Measurements from ENCODE around the gene SH3PXD2B. TPM values are rescaled to one million over a fixed set of nuclear protein-coding genes. Genes with fewer than 3 reads are reported as not detected.

Gene SH3PXD2B
- total RNA-seq, 1 experiment from 2014 or later: 13.1 TPM

DNA sequence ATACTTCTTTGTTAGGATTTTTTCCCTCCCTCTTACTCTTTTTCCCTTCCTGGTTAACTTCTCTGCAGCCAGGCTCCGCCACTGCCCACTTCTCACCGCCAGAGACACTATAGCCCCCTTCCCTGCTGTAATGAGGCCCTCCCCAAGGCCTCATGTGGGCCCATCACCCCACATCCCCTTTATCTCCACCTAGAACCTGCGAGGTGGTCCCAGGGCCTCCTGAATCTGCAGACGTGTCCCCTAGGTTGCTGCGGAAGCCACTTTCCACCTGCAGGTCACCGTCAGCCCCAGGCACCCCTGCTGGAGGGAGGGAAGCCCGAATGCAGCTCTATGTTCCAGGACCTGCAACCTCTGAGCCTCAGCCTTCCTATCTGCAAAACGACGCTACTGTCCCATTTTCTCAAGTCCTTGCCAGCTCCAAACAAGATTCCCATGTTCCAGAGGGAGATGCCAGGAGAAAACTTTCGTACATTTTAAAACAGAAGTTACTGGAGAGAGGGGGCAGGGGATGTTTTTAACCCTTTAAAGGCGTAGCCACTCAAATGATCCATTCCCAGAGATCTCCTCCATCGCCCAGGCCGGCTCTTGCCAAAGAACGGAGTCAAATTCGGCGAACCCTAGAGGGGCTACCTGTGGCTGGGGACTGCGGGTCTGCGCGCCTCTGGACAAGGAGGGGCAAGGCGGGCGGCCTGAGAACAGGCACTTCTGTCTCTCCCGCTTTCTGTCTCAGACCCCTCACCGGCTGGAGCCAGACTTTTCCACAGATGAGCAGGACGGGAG is 929 bp downstream of the SH3PXD2B start:
- DNase-seq (ENCODE audit: low spot score): peak; percentile 58

DNA sequence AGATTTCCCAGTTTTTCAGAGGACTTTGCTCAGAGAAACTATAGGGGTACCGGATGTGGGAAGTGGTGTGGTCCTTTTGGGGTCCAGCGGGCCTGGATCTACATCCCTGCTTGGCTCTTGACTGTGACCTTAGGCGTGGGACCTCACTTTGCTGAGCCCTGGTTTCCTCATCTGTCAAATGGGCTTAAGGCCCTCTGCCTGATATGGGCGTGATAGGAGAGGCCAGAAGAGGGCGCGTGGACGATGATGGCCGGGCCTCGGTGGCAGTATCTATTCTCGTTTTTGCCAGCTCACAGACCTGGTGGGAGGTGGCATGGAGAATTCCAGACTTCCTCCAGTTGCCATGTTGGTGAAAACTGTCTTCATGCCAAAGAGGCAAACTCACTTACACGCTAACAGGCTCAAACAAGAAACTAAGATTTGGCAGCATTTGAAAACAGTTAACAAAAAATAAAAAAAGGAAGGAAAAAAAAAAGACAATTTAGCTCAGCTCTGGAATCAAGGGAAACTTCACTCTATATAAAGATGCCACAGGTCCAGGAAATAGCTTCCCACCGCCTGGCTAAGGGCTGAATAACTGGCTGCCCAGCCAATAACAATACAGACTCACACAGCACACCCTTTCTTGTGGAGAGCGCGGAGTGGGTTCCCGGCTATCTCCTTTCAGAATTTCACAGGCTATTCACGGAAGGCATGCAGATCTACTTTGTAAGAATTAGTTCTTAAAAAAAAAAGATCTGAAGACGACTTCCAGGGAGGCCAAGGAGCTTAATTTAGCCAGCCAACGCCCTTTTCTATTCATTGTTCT is 1.7 kb downstream of the SH3PXD2B start:
- DNase-seq (ENCODE audit: low spot score): peak; percentile 60

DNA sequence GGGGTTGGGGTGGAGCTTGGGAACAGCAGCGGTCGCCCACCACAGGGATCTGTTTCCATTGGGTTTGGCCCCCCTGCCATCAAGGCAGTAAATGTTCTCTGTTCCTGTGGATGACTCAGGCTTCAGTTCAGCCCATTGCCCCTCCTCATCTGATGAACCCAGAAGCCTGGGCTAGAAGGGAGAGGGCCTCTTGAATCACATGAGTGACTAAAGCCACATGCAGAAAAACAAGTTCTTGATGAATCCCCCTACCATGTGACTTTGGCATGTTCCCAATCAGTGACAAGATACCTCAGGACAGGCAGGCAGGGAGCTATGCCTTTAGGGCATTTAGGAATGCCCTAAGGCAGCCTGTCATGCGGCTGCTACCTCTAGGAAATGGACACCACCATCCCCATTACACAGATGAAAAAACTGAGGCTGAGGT is 2.5 kb downstream of the SH3PXD2B start:
- DNase-seq (ENCODE audit: low spot score): peak; percentile 68

DNA sequence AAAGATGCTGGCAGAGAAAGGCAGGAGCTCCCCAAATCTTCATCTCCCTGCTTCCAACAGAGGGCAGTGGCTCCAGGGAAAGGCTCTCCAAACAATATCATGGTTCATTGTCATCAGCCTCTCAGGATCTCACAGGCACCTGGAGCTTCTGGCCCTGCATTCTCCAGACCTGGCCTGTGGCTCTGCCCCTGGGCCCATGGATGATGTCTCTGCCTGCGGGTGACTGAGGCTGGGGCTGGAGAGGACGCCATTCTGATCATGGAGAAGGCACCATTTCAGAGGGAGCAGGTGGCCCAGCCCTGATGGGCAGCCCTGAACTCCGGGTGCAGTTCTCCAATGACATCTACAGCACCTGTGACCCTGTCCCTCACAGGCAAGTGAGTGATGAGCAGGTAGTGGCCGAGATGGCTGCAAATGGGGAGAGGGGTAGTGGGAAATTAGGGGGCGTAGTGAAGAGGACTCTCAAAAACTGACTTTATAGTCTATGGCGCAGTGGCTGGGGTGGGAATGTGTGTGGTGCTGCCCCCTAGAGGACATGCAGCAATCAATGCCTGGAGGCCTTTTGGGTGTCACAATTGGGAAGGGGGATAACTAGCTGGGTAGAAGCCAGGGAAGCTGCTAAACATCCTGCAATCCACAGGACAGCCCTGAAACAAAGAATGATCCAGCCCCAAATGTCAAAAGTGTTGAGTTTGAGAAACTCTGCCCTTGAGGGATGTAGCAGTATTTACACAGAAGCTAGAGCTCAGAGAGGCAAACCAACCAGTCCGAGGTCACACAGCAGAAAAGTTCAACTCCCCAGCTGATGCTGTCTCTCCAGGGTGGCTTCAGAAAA is 3.2 kb downstream of the SH3PXD2B start:
- peak; percentile 53 for DNase-seq (ENCODE audit: low spot score)

DNA sequence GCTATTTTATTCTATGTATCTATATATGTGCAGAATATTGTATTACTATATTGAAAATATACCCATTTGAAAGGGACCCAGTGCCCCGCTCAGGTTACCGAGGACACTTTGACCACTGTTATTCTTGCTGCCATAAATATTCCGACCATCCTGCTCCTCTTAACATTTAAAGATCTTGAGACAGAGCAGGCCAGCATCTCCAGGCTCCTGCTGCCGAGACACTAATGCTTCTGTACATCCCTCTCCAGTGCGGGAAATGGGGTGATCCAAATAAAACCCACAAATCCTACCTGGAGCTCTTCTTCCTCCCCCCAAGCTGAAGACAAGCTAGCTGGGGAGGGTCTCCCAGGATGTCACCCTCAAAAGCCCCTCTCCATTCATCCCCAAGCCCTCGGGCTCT is 3.9 kb downstream of the SH3PXD2B start:
- no peak for DNase-seq (ENCODE audit: low spot score)

DNA sequence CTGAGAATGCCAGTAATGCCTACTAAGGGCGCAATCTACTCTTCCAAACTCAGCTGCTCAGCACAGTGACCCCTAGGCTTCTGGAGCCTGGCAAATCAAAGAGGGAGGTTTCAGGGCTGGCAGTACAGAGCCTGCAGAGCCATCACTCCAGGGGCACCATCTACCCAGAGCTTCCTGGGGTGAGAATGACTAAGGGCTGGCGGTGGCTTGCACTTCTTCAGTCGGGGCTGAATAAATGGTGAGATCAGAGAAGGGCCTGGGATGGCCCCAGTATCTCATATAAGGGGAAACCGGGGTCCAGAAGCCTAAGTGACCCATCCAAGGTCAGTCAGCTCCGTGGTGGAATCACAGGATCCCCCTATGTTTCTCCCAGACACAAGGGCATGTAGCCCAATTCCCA is 5.3 kb downstream of the SH3PXD2B start:
- no peak for DNase-seq (ENCODE audit: low spot score)

DNA sequence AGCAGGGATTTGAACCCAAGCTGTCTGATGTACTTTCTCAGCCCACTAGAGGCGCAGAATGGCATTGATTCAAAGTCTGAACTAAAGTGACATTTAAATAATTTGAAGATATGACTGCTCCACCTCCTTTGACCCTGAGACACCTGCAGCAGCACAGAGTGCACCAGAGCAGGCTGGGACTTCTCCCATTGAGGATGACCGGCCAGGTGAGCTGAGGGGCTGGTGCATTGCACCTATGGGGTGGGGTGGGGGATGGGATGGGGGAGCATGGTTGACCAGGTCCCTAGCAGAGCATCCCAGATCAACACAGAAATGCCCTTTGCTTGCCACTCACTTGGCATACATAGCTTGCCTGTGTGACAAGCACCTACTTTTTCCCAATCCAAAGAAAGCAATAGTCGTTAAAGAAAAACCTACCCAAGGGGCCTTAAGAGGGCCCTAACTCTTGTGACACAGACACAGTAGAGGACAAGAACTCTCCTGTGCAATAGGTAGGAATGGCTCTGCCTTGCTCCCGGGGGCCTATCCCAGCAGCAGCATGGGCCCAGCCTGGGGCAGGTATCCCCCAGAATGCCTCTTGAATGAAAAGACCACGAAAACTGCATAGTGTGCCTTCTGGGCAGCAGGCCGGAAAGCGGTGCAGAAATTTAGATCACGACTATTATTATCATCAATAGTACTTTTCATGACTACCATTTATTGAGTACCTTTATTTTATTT is 6.5 kb downstream of the SH3PXD2B start:
- DNase-seq (ENCODE audit: low spot score): no peak

DNA sequence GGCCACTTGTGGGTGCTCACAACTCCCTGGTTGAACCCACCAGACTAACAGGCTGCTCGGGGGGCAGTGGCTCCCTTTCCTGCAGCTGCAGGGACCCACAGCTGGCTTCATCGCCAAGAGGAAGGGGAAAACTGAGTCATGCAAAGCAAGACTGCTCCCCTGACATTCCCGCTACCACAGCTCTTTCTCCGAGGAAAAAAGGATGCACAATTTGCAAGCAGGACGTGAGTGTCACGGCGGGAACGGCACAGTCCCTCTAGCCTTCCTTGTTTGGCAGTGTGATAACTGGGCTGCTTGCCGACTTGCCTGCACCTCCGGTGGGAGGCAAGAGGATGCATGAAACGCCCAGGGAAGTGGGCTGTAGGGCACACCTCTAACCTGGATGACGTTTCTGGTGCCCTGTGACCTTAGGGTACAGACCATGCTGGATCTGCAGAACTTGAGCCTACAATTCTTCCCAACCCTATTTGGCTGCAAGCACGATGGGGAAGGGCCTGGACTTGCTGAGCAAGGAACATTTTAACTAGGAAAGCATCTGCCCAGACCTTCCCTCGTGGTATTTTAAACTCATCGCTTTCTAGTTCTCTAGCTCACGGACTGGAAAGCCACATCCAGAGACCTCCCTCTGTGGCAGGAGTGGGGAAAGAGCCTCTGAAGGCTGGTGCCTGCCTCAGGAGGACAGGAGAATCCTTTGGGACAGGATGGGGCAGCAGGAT is 7.8 kb downstream of the SH3PXD2B start:
- no peak for DNase-seq (ENCODE audit: low spot score)

DNA sequence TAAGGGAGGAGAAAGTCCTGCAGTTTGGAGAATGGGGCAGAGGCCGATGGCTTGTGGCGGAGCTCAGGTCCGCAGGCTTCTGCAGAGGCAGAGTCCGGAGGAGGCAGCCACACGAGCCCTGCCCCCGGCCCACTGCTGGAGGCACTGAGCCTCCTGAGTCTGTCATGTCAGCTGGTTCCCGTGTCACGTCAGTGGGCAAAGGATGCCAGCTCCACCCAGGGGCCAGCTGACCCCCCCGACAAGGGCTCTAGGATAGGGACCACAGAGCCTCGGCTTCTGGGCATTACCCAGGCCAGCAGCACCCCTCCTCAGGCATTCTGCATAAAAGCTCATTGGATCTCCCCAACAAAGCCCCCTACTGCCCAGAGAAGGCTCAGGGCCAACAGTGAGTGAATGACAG is 8.5 kb downstream of the SH3PXD2B start:
- DNase-seq (ENCODE audit: low spot score): no peak

DNA sequence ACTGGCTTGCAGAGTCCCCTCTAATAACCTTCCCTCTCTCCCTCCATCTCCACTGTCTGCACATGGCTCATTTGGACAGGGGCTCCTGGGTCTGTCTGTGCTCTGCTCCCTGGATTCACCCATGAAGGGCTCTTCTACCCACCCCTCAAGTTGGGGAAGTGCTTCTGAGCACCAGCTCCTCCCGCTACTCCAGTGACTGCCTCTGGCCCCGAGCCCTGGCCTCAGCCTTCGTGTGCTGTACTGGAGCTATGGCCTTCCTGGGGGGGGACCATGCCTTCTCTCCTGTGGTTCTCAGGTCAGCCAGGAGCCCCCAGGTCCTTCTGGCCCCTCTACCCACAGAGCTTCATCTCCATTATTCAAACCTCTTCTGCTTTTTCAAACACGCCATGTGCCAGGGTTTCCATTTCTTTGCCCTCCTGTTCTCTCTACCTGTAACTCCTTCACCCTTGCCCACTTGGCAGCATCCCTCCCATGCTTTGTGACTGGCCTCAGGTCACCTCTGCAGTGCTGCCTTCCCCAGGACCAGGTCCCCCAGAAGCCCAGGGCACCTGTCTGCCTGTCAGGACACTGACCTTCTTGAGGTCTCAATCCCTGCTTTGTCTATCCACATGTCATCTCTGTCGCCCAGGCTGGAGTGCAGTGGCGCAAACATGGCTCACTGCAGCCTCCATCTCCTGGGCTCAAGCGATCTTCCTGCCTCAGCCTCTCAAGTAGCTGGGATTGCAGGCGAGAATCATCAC is 9.5 kb downstream of the SH3PXD2B start:
- no peak for DNase-seq (ENCODE audit: low spot score)

DNA sequence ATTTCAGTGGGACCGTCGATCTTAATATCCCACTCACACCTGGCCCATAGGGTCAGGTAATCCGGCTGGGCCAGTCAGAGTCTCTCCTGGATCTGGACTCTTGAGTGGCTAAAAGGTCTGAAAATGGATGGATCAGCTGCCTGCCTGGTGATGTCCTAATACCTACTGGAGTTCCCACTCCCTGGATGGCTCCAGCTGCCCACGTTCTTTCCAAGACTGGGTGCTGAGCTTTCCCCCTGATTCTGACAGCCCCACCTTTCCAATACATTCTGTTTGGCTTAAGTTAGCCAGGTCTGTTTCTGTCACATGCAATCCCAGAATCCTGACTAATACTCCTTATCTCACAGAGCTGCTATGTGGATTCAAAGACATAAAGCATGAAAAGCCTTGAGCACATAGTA is 10.2 kb downstream of the SH3PXD2B start:
- DNase-seq (ENCODE audit: low spot score): peak; percentile 38

DNA sequence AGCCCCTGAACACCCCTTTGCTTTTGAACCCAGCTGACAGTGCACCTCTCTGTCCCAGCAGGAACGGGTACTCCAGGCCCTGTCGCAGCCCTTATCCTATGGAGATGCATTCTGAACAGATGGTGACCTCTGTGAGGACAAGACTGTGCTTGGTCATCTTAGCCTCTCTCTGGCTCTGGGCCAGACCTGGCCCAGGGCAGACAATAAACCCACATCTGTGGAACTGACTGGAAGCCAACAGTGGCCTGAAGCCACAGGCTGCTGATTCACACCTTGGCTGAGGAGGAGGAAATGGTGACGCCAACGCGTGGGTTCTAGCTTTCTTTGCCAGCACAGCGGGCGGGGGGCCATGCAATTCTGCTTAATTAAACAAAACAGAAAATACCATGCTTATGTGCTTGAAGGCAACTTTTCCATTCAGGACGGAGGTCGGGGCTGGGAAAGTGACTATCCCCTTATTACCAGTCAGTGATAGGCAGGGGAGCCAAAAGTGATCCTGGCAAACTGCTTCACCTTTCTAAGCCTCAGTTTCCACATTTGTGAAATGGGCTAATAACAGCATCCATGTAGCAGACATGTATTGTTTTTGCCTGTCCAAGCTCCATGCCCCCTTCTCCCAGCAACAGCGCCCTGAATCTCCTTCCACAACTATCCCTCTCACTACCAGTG is 10.8 kb downstream of the SH3PXD2B start:
- DNase-seq (ENCODE audit: low spot score): peak; percentile 95

DNA sequence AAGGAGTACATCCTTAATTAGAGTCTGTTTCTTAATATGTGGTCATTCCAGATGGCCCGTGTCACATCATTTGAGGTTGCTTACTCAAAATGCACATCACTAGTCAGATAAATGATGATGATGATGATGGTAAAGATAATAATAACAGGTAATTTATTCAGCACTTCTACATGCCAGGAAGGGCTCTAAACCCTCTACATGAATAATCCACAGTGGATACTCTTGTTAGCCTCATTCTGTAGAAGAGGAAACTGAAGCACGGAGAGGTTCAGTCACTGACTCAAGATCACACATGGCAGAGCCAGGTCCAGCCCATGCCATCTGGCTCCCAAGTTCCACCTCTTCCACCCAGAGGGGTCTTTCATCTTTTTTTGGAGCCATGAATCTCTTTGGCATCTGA is 11.7 kb downstream of the SH3PXD2B start:
- no peak for DNase-seq (ENCODE audit: low spot score)

DNA sequence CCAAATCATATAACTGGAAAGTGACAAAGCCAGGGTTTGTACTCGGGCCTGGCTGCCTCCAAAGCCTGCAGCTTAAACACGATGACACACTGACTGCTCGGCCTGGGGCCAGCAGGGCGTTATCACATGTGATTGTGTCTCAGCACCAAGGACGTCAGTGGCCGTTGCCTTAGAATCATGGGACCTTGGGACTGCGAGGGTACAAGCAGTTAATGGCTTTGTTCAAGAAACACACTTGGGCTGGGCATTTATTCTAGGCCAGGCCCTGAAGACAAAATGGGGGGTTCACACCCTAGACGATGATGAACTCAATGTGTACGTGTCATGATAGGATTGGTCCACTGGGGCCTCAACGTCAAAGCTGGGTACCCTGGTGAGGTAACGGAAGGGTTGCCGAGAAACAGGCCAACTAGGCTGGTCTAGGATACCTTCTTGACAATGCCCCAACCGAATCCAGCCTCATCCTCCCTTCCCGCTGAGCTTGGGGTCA is 13.0 kb downstream of the SH3PXD2B start:
- no peak for DNase-seq (ENCODE audit: low spot score)

DNA sequence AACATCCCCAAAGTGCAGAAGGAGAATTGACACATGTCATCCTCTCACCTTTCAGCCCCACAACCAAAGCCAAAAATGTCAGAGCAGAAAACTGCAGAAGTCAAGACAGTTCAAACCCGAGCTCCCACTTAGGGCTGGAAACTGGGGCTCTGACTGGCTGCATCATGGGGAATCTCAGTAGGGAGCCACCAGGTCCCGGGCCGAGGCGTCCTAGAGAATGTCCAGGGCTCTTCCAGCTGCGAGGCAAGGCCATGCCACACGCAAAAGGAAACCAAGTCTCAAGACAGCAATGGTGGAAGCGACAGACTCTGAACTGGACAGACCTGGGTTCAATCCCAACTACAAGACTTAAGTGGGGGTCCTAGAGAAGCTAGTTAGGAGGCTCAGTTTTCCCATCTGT is 13.8 kb downstream of the SH3PXD2B start:
- DNase-seq (ENCODE audit: low spot score): no peak

DNA sequence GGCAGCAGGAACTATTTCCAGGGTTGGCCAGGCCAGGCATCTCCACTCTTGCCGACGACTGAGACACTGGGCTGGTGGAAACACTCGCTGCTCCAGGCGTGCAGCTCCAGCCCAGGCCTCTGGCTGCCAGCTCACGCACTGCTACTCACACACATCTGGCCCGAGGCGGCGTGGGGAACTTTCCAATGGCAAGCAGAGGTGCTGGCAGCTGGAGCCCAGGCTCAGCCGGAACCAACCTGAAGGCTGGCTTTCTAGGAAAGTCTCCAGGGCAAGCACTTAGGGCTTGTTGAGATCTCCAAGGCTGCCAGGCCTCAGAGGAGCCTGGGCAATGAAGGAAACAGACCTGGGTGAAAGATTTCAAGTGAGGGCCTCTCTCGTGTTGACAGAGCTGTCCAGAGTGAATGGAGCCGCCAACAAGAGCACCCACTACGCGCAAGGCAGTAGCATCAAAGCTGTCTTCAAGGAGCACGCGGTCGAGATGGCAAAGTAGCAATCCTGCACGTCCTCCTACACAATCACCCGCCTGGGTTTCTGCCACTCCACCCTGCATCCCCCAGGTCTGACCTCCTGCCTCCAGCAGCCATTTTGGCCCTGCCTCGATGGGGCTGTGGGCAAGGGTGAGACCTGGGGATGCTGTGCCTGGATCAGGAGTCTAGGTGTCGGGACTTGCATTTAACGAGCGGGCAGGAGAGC is 14.4 kb downstream of the SH3PXD2B start:
- no peak for DNase-seq (ENCODE audit: low spot score)

DNA sequence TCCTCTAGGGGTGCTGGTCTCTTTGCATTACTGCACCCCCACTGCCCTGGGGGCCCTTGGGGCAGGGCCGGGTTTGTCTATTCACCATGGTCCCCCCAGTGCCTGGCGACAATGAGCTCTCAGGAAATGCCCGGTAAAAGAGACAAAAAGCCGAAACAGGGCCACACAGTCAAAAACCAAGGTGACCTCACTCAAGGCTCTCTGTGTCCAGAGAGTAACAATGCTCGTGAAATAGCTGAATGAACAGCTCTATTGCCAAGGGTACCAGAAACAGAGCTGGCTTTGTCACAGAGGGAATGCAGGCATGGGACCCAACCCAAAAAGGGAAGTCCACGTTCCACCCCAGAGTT is 16.0 kb downstream of the SH3PXD2B start:
- DNase-seq (ENCODE audit: low spot score): no peak

DNA sequence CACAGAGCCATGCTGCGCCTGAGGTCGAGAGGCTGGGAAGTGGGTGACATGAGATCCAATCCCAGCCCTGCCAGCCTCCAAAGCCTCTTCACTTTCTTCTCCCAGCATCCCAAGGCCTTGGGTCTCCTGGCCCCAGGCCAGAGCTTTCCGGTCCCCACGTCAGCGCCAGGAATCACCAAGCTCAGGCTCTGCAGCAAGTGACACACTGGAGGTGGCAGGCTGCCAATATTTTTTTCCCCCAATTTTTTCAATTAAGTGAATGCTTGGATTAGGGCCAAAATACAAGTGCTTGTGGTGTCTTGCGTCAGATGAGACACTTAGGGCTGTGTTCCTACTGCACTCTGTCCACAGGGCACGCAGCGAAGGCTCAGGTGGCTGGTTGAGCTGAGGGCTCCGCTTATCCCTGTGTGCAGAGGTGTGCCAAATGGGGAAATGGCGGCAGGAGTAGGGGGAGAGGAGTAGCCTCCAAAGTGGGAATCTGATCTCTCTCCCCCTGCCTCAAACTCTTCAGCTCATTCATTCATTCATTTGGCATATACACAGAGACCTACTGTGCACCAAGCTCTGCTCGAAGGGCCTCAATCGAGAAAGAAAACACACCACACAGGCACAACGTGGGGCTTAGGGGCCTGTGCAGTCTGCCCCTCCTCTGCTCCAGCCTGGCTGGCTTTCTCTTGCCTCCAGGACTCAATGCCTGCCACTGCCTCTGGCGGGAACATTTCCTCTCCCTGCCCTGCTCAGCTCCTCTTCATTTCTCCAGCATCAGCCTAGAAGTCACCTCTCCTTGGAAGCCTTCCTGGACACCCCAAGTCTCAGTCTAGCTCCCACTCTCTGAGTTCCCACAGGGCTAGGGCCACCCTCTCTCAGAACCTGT is 16.6 kb downstream of the SH3PXD2B start:
- peak; percentile 46 for DNase-seq (ENCODE audit: low spot score)

All from A172 (cell line).